NT2/D1 (cell line): ENCODE results near the gene BDKRB1.

ENCODE experiments used
- SUZ12 ChIP-seq: IDR thresholded peaks from 2 replicates; pipeline ENCODE4 v1.6.1; 2011; ENCODE audit not compliant: insufficient read length, insufficient read depth; ENCODE audit errors: extremely low read depth
- YY1 ChIP-seq: IDR thresholded peaks from 2 replicates; pipeline ENCODE4 v1.6.1; 2011; ENCODE audit not compliant: insufficient read length, insufficient read depth
- ZNF274 ChIP-seq: IDR thresholded peaks from 2 replicates; pipeline ENCODE4 v1.6.1; 2011; ENCODE audit warnings: mild to moderate bottlenecking, low read depth, low read length

GRCh38 chr14:96261772-96262655 lies 6.0 kb downstream of the BDKRB1 start:
- TF ChIP-seq YY1: no peak
- no peak for TF ChIP-seq ZNF274
- TF ChIP-seq SUZ12: no peak
